GM12892 (cell line): ENCODE measurements around the gene TOMM20.

Experiments used
- POLR2A ChIP-seq: IDR thresholded peaks from 2 replicates; pipeline ENCODE4 v1.6.1; 2011; ENCODE audit warnings: low read depth, low read length, control low read depth
- POLR2AphosphoS5 ChIP-seq: IDR thresholded peaks from 2 replicates; pipeline ENCODE4 v1.6.1; 2011; ENCODE audit warnings: low read depth, low read length, control low read depth
- TAF1 ChIP-seq: IDR thresholded peaks from 2 replicates; pipeline ENCODE4 v1.6.1; 2011; ENCODE audit warnings: low read depth, mild to moderate bottlenecking, control low read depth, low read length, borderline replicate concordance

- TF ChIP-seq TAF1 (no peak), POLR2A (no peak), POLR2AphosphoS5 (no peak)
Observed at GRCh38 chr1:235088430-235088829, 40.2 kb downstream of the TOMM20 start.
